GM06990 (cell line): ENCODE data around the gene GAL3ST1.
"Not testable (repeated sequence)": the region's sequence is repeated elsewhere in the genome, so short reads cannot be mapped to it uniquely, and the experiment has no call there.

Experiments used
- DNase-seq: peaks from one replicate; pipeline ENCODE4 v3.0.0-alpha.2; 2011; ENCODE audit not compliant: insufficient read length; ENCODE audit errors: extremely low read depth
- H3K27me3 ChIP-seq: replicated peaks from 2 replicates; pipeline ENCODE4 v1.6.0; 2011; ENCODE audit warnings: low read length; ENCODE audit not compliant: control insufficient read depth, insufficient read depth
- H3K36me3 ChIP-seq: 2 replicates; pipeline ENCODE4 v1.5.1; 2011; ENCODE audit warnings: low read length; ENCODE audit not compliant: control insufficient read depth, insufficient read depth
- H3K4me3 ChIP-seq: replicated peaks from 2 replicates; pipeline ENCODE4 v1.5.1; 2011; ENCODE audit warnings: low read depth, mild to moderate bottlenecking, control low read depth, low read length
- TF ChIP-seq, protein P1 (sequence below): IDR thresholded peaks from 2 replicates; pipeline ENCODE4 v1.5.1; 2011; ENCODE audit warnings: low read length, control low read depth, mild to moderate bottlenecking, inconsistent platforms; ENCODE audit not compliant: insufficient read depth, poor library complexity, severe bottlenecking

GAL3ST1 gene

DNA sequence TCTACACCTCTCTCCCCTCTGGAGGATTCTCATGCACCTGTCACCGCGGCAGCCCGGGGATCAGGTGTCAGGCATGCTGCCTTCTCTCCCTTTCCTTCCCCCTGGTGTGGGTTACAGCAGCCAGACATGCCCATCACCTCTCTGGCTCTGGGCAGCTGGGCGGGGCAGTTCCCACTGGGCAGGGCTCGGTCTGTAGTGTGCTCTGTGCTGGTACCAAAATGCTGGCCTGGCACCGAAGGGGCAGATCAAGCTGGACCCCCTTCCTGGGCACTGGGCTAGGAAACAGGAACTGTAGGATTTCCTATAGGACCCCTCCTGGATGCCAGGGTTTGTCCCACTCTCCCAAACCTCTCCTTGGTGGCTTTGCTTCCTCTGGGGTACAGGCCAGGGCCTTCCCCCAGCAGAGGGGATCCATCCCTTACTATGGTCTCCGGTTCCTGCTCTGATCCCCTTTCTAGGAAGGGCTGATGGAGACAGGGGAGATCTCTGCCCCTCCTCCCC is 821 bp downstream of the GAL3ST1 start:
- DNase-seq, result no peak

DNA sequence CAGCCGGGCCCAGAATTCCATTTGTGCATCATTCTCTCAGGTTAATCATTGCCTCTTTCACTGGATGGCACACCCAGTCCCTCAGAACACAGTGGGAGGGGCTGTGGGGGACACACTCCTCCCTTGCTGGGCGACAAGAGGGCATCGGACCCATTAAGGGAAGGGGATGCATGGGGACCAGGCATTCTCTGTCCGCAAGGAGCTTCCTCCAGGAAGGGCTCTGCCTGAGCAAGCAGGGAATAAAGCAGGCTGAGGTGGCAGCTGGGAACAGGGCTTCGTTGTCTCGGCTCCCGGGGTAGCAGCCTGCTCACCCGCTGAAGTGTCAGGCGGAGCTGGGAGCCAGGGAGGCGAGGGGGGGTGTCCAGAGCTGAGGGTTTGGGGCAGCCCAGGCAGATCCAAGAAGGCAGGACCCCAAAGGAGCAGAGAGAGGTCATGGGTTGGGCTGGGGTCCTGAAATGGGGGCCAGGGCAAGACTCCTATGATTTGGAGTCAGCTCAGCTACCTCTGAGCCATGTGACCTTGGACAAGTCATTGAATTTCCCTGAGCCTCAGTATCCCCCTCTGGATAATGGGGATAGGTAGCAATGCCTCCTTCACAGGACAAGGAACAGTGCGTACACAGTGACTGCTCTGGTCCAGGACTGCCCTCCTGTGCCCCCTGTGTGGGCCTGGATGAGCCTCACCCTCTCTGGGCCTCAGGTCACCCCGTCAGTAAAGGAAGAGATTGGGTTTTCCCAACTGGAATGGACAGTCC is 1.4 kb downstream of the GAL3ST1 start:
- TF ChIP-seq, protein P1, sequence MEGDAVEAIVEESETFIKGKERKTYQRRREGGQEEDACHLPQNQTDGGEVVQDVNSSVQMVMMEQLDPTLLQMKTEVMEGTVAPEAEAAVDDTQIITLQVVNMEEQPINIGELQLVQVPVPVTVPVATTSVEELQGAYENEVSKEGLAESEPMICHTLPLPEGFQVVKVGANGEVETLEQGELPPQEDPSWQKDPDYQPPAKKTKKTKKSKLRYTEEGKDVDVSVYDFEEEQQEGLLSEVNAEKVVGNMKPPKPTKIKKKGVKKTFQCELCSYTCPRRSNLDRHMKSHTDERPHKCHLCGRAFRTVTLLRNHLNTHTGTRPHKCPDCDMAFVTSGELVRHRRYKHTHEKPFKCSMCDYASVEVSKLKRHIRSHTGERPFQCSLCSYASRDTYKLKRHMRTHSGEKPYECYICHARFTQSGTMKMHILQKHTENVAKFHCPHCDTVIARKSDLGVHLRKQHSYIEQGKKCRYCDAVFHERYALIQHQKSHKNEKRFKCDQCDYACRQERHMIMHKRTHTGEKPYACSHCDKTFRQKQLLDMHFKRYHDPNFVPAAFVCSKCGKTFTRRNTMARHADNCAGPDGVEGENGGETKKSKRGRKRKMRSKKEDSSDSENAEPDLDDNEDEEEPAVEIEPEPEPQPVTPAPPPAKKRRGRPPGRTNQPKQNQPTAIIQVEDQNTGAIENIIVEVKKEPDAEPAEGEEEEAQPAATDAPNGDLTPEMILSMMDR, result no peak
- Histone ChIP-seq H3K36me3 (peaks cover 16% of the 10 kb centered on the region), H3K4me3 (no peak overlapping the region), H3K27me3 (no peaks in the 10 kb centered on the region; the same call in 1 of the 2 replicates)
- DNase-seq, result no peak

More for the DNA sequence above, 821 bp downstream of the GAL3ST1 start:
- H3K4me3 ChIP-seq, result no peak overlapping the region
- TF ChIP-seq, protein P1, result no peak
- H3K36me3 ChIP-seq, result peaks cover 17% of the 10 kb centered on the region
- no peaks in the 10 kb centered on the region; the same call in 1 of the 2 replicates for H3K27me3 ChIP-seq

DNA sequence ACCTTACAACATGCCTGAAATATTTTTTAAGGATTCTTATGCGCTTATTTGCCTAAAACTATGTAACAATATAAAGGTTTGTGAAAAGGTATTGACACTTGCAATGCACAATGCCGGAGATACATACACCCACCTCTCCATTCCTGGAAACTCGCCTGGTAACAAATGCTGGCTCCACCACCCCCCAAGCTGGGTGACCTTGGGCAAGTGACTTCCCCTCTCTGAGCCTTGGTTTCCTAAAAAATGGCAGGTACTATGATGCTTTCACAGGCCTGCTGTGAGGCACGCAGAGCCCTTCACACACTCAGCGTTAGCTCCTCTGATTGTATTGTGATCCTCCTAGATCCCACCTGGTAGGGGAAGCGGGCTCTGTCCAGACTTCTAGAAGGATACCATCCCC is 2.3 kb downstream of the GAL3ST1 start:
- H3K27me3 ChIP-seq, result no peaks in the 10 kb centered on the region; the same call in 1 of the 2 replicates
- H3K4me3 ChIP-seq, result no peak overlapping the region
- H3K36me3 ChIP-seq, result peaks cover 13% of the 10 kb centered on the region
- TF ChIP-seq, protein P1, result no peak
- DNase-seq, result no peak

DNA sequence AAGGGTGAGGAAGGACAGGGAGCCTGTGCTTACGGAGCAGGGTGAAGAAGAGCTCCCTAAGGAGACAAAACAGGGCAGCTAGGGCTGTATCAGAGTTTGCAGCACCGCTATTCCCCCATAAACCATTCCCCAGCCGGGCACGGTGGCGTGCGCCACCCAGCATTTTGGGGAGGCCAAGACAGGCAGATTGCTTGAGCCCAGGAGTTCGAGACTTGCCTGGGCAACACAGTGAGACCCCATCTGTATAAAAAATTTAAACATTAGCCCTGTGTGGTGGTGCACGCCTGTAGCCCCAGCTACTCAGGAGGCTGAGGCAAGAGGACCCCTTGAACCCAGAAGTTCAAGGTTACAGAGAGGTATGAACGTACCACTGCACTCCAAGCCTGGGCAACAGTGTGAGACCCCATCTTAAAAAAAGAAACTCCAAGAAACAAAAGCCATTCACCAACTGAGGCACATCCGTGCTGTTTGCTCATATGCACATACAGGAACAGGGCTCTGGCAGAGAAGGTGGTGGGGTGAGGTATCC is 4.7 kb downstream of the GAL3ST1 start:
- H3K4me3 ChIP-seq, result no peak overlapping the region
- TF ChIP-seq, protein P1, result no peak
- H3K36me3 ChIP-seq, result no peaks in the 10 kb centered on the region
- DNase-seq, result no peak
- H3K27me3 ChIP-seq, result no peaks in the 10 kb centered on the region; the same call in 1 of the 2 replicates

DNA sequence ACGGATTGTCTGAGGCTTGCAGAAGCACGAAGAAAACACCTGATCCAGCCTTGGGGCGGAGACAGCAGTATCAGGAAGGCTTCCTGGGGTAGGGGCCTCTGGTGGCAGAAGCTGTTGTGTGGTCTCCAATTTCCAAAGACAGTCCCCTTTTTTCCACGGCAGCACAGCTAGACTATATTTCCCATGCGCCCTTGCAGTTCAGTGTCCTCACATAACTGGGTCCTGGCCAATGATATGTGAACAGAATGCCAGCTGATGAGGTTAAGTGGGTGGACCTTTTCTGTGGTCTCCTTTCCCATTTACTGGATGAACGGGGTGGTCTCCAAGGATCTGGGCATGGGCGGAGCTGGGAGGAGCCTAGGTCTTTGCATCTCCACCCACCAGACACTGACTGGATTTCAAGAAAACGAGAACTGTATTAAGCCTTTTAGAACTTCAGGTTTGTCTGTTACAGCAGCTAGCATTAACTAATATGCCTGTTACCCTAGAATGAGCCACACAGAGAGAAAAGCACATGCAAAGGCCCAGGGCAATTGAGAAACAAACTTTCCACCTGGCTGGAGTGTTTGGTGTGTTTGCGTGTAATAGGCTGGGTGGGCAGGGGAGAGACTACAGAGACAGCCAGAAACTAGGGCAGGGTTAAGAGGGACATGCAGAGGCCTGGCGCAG is 6.2 kb downstream of the GAL3ST1 start:
- no peak overlapping the region for H3K4me3 ChIP-seq
- no peaks in the 10 kb centered on the region; the same call in 1 of the 2 replicates for H3K27me3 ChIP-seq
- TF ChIP-seq, protein P1, result no peak
- H3K36me3 ChIP-seq, result no peaks in the 10 kb centered on the region
- no peak for DNase-seq

DNA sequence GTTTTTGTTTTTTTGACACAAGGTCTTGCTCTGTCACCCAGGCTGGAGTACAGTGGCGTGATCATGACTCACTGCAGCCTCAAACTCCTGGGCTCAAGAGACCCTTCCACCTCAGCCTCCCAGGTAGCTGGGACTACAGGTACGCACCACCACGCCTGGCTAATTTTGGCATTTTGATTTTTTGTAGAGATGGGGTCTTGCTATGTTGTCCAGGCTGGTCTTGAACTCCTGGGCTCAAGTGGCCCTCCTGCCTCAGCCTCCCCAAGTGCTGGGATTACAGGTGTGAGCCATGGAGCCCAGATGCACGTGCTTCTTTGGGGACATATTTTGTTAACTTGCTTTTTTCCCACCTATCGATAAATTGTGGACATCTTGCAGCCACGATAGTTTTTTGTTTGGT is 7.2 kb downstream of the GAL3ST1 start:
- not testable (repeated sequence) for H3K27me3 ChIP-seq, H3K4me3 ChIP-seq, DNase-seq, H3K36me3 ChIP-seq
